Fibroblast of lung (primary cell): Measurements from ENCODE around the gene NUP43.

Experiments
- CTCF ChIP-seq, 2 donors: IDR thresholded peaks in 1 of 2; conservative IDR thresholded peaks in 1 of 2; 1 replicate in 1 of 2; 2 replicates in 1 of 2; pipeline ENCODE4 v1.5.1; 2011 to 2012; ENCODE audit warnings: low read length in 2 of 2, control low read depth in 1 of 2, inconsistent platforms in 1 of 2, low read depth in 1 of 2, mild to moderate bottlenecking in 1 of 2
- EZH2 ChIP-seq: IDR thresholded peaks from 2 replicates; pipeline ENCODE4 v1.5.1; 2012; ENCODE audit warnings: low read length, control low read depth, mild to moderate bottlenecking; ENCODE audit errors: missing control alignments

GRCh38 chr6:149752600-149753373 lies 6.5 kb upstream of the NUP43 start:
- TF ChIP-seq CTCF (conservative IDR thresholded peaks at IDR 0.05 in 1 of 2, IDR thresholded peaks at IDR 0.05 in 1 of 2; ENCODE audit: low read depth in 1 of 2, low read length in 2 of 2) (no peak), EZH2 (no peak)
